Measurements from ENCODE around the gene PWWP2B. TPM values are rescaled to one million over a fixed set of nuclear protein-coding genes. Genes with fewer than 3 reads are reported as not detected.
A peak's percentile ranks its signal among the peaks of the same experiment; 100 is the strongest.

Gene PWWP2B
- total RNA-seq, 4 donors from 2014 or later: 11.8 to 25.5 (median 14.3) TPM

DNA sequence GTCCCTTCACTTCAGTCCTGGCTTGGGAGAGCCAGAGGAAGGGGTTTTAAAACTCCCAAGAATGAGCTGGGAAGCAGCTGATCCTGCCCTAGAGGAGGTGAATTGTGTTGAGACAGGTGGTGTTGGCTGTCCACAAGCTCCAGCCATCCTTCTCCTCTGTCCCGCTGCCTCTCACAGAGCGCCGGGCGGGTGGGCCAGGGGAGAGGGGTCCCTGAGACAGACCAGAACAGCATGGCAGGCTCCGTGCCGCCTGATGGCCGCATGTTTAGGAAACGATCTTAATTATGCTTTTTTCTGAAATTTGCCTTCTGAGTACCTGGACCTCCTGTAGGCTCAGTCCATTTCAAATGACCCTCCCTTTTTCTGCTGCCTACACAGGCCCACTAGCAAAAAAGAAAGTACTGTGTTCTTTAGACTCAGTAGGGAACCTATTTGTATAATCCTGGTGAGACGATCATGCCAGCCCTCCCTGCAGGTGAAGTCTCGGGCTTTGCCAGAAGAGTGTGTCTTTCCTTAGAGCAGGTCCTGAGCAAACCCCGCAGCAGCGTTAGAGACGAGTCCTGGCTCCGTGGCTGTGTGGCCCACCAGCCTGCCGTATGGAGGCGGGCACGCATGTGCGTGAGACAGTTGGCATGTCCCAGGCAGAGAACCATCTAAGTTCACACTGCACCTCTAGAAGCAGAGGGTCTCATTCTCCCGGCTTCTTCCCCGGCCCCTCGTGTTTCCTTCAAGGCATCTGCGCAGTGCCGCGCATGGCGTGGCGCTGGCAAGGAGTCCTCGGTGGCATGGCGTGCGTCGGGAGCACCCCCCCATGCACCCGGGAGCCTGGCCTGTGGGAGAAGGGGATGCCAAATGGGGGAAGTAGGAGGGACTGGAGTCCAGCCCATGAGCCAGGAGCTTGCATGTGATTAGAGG, 26.3 kb upstream of the PWWP2B start:
- DNase-seq (ENCODE audit: extremely low spot score): no peak
- 97% methylated on average over 25 of the region's 31 CpGs for WGBS
- no peaks in the 10 kb centered on the region for H3K9me3 ChIP-seq
- no peak overlapping the region for H3K27ac ChIP-seq (replicated peaks in 1 of 4)
- no peak overlapping the region for H3K4me3 ChIP-seq
- no peaks in the 10 kb centered on the region for H3K27me3 ChIP-seq
- TF ChIP-seq POLR2AphosphoS5 (IDR thresholded peaks at IDR 0.05): no peak
- TF ChIP-seq POLR2A (IDR thresholded peaks at IDR 0.05; ENCODE audit: low read depth): no peak
- TF ChIP-seq, protein P1, sequence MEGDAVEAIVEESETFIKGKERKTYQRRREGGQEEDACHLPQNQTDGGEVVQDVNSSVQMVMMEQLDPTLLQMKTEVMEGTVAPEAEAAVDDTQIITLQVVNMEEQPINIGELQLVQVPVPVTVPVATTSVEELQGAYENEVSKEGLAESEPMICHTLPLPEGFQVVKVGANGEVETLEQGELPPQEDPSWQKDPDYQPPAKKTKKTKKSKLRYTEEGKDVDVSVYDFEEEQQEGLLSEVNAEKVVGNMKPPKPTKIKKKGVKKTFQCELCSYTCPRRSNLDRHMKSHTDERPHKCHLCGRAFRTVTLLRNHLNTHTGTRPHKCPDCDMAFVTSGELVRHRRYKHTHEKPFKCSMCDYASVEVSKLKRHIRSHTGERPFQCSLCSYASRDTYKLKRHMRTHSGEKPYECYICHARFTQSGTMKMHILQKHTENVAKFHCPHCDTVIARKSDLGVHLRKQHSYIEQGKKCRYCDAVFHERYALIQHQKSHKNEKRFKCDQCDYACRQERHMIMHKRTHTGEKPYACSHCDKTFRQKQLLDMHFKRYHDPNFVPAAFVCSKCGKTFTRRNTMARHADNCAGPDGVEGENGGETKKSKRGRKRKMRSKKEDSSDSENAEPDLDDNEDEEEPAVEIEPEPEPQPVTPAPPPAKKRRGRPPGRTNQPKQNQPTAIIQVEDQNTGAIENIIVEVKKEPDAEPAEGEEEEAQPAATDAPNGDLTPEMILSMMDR (IDR thresholded peaks at IDR 0.05): no peak
- TF ChIP-seq EP300 (IDR thresholded peaks at IDR 0.05): no peak
- H3K36me3 ChIP-seq: peaks cover 10 to 18% (median 15%) of the 10 kb centered on the region in 4 donors
- intact Hi-C loops (cut with DNase I): no loop called here
- no peaks in the 10 kb centered on the region for H3K4me1 ChIP-seq

DNA sequence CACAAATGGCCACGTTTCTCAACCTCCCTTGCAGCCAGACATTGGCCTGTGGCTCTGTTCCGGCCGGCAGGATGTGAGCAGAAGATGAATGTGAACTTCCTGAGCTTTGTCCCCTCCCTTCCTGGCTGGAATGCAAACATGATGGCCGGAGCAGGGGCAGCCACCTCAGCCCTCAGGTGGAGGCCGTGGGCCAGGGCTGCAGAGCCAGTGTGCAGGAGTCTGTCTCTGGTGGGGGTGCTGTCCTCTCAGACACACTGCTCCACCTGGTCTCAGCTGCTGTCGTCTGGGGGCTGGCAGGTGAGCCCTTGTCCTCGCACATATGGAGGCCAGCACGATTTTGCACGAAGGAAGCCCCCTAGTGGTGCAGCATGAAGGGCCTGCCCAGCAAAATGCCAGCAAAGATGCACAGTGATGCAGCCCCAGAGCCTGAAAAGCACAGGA, 25.3 kb upstream of the PWWP2B start:
- intact Hi-C loops (cut with DNase I): no loop called here
- Histone ChIP-seq H3K27me3 (no peaks in the 10 kb centered on the region), H3K9me3 (no peaks in the 10 kb centered on the region), H3K4me3 (no peak overlapping the region), H3K27ac (replicated peaks in 1 of 4) (no peak overlapping the region), H3K4me1 (no peaks in the 10 kb centered on the region), H3K36me3 (peaks cover under 1 to 9% (median 6%) of the 10 kb centered on the region in 4 donors)
- 66% methylated on average over 7 of the region's 9 CpGs for WGBS
- DNase-seq (ENCODE audit: extremely low spot score): no peak
- TF ChIP-seq, protein P1 (IDR thresholded peaks at IDR 0.05): peak in 1 of 3 experiments; percentile 2
- TF ChIP-seq POLR2A (IDR thresholded peaks at IDR 0.05; ENCODE audit: low read depth): no peak

DNA sequence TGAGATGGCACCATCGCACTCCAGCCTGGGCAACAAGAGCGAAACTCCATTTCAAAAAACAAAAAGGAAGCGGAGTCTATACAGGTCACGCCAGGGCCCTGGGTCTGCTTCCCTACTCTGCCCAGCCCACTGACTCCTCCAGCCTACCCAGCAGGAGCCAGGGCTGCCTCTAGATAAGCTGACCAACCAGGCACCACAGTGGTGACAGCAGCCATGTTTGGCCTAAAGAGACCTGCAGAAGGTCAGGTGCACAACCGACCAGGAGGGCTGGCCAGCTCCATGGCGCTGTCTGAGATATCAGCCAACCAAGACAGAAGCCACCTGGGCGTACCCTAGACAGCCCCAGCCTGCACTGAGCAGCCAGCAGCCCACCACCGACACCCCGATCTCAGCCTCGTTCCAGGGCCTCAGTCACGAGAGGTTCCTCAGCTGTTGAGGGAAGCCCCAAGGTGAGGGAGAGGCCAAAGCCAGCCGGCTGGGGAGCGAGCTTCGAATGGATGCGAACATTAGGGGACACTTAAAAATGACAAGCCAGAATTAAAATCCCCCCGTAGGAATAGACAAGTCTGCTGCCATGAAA, 24.4 kb upstream of the PWWP2B start:
- WGBS: 79% methylated on average over 14 of the region's 16 CpGs
- no peak for TF ChIP-seq POLR2AphosphoS5 (IDR thresholded peaks at IDR 0.05)
- TF ChIP-seq, protein P1 (IDR thresholded peaks at IDR 0.05): no peak
- no peak for TF ChIP-seq POLR2A (IDR thresholded peaks at IDR 0.05; ENCODE audit: low read depth)
- TF ChIP-seq EP300 (IDR thresholded peaks at IDR 0.05): no peak
- H3K4me3 ChIP-seq: no peak overlapping the region
- H3K9me3 ChIP-seq: no peaks in the 10 kb centered on the region
- H3K36me3 ChIP-seq: peaks cover 0 to 7% (median 0%) of the 10 kb centered on the region in 4 donors
- no peak for DNase-seq (ENCODE audit: extremely low spot score)
- H3K27ac ChIP-seq (replicated peaks in 1 of 4): no peak overlapping the region
- intact Hi-C loops (cut with DNase I): no loop called here
- H3K27me3 ChIP-seq: no peaks in the 10 kb centered on the region
- H3K4me1 ChIP-seq: no peaks in the 10 kb centered on the region

DNA sequence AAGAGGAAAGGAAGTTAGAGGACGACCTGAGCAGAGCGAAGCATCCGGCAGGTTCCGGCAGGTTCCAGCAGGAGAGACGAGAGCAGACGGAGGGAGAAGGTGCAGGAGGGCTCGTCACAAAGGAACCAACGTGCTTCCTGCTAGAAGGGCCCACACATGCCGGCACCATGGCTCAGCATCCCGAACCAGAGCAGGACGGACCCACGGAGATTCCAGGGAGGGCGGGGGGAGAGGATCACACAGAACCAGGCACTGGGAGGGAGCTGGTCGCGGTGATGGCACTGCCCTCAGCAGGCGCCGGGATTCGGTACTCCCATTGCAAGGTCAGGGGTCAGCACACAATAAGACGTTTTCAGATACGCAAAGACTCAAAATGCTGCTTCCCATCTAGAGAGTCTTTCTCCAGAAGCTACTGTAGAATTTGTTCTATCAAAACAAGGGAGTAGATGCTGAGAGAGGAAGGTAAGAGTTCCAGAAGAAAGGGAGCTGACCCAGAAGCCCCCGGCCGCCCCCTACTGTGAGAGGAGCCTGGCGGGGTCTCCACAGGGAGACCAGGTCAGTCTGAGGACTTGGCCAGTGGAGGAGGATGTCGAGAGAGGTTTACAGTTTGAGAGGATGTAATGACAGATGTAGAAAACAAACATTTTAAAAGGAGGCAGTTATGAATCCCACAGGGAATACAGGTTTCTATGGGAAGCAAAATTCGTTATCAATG, 23.6 kb upstream of the PWWP2B start:
- H3K4me1 ChIP-seq: no peaks in the 10 kb centered on the region
- intact Hi-C loops (cut with DNase I): no loop called here
- DNase-seq (ENCODE audit: extremely low spot score): no peak
- peaks cover 0 to 7% (median 0%) of the 10 kb centered on the region in 4 donors for H3K36me3 ChIP-seq
- H3K27me3 ChIP-seq: no peaks in the 10 kb centered on the region
- H3K27ac ChIP-seq (replicated peaks in 1 of 4): no peak overlapping the region
- TF ChIP-seq EP300 (IDR thresholded peaks at IDR 0.05): no peak
- TF ChIP-seq POLR2A (IDR thresholded peaks at IDR 0.05; ENCODE audit: low read depth): no peak
- no peak for TF ChIP-seq POLR2AphosphoS5 (IDR thresholded peaks at IDR 0.05)
- TF ChIP-seq, protein P1 (IDR thresholded peaks at IDR 0.05): no peak
- no peak overlapping the region for H3K4me3 ChIP-seq
- H3K9me3 ChIP-seq: no peaks in the 10 kb centered on the region
- WGBS: 79% methylated on average over 22 of the region's 25 CpGs

All from esophagus muscularis mucosa (tissue), 4 donors.